ENCODE results near the gene SEC14L2.

The SEC14L2 gene

GRCh38 chr22:30361916-30362650 lies 34.7 kb upstream of the SEC14L2 start:
- Histone ChIP-seq H3K9me3 (ENCODE audit: insufficient read depth, low read depth, low read length) (no peaks in the 10 kb centered on the region), H3K27me3 (ENCODE audit: insufficient read depth, low read length) (no peaks in the 10 kb centered on the region), H3K4me1 (ENCODE audit: insufficient read depth, low read length) (peaks cover 12% of the 10 kb centered on the region), H3K9ac (ENCODE audit: low read depth, low read length) (peak overlapping the region; percentile 46; the same call in 1 of the 2 replicates), H3K36me3 (ENCODE audit: insufficient read depth, low read depth, low read length) (no peaks in the 10 kb centered on the region), H3K27ac (ENCODE audit: low read length) (no peak overlapping the region), H3K4me3 (ENCODE audit: low read length) (no peak overlapping the region)

DNA sequence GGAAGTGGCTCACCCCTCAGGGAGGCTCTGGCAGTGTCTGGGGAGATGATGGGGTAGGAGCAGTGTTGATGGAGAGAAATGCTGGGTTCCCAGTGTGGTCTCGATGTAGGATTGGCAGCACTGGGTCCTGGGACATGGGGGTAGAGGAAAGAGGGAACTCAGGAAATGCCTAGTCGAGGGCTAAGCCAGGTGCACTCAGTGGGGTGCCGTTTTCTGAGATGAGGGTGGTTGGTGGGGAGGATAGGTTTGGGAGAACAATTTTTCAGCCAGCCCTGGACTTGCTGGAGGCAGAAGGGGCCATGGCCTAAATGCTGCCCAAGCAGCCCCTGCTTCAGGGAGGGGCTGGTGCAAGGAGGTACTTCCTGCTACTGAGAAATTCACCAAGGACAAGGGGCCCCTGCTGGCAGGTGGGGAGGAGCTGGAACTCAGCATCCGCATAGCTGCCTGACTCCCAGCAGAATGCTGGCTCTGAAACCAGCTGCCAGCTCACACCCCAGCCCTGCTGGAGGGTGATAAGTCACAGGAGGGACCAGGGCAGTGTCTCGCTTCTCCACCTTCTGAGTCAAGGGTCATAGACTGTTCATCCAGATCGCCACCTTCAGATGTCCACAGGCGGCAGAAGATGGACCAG lies 34.1 kb upstream of the SEC14L2 start:
- H3K27me3 ChIP-seq (ENCODE audit: insufficient read depth, low read length), result no peaks in the 10 kb centered on the region
- H3K9me3 ChIP-seq (ENCODE audit: insufficient read depth, low read depth, low read length), result no peaks in the 10 kb centered on the region
- no peaks in the 10 kb centered on the region for H3K36me3 ChIP-seq (ENCODE audit: insufficient read depth, low read depth, low read length)
- peak overlapping the region; percentile 46; the same call in 1 of the 2 replicates for H3K9ac ChIP-seq (ENCODE audit: low read depth, low read length)
- no peak overlapping the region for H3K4me3 ChIP-seq (ENCODE audit: low read length)
- H3K27ac ChIP-seq (ENCODE audit: low read length), result no peak overlapping the region
- H3K4me1 ChIP-seq (ENCODE audit: insufficient read depth, low read length), result peaks cover 12% of the 10 kb centered on the region

DNA sequence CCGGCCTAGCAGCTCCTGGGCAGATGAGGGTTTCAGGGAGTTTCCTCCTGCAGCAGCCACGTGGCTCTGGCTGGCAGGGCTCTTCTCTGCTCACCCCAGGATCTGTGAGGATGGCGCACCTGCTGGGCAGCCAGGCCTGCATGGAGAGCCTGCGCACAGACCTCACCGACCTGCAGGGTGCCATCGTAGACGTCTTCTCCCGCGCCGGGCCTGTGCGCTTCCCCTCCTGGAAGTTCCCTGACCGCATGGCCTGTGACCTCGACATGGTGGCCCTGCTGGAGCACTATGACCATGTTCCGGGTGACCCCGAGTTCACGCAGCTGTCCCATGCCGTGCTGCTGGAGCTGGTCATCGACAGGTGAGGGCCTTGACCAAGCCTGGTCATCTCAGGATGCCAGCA lies 30.9 kb upstream of the SEC14L2 start:
- Histone ChIP-seq H3K27ac (ENCODE audit: low read length) (no peak overlapping the region), H3K9ac (ENCODE audit: low read depth, low read length) (no peak overlapping the region), H3K4me3 (ENCODE audit: low read length) (no peak overlapping the region), H3K36me3 (ENCODE audit: insufficient read depth, low read depth, low read length) (no peaks in the 10 kb centered on the region), H3K9me3 (ENCODE audit: insufficient read depth, low read depth, low read length) (no peaks in the 10 kb centered on the region), H3K4me1 (ENCODE audit: insufficient read depth, low read length) (peaks cover 7% of the 10 kb centered on the region; the same call in 1 of the 2 replicates), H3K27me3 (ENCODE audit: insufficient read depth, low read length) (no peaks in the 10 kb centered on the region)

- Histone ChIP-seq H3K4me3 (ENCODE audit: low read length) (no peak overlapping the region), H3K36me3 (ENCODE audit: insufficient read depth, low read depth, low read length) (no peaks in the 10 kb centered on the region), H3K4me1 (ENCODE audit: insufficient read depth, low read length) (no peaks in the 10 kb centered on the region), H3K27me3 (ENCODE audit: insufficient read depth, low read length) (no peaks in the 10 kb centered on the region), H3K9me3 (ENCODE audit: insufficient read depth, low read depth, low read length) (no peaks in the 10 kb centered on the region), H3K27ac (ENCODE audit: low read length) (no peak overlapping the region), H3K9ac (ENCODE audit: low read depth, low read length) (no peak overlapping the region)
These were observed 28.4 kb upstream of the SEC14L2 start for GRCh38 chr22:30368420-30368819.

- H3K27ac ChIP-seq (ENCODE audit: low read length), result no peak overlapping the region
These were observed 26.1 kb upstream of the SEC14L2 start for GRCh38 chr22:30370641-30371230.

GRCh38 chr22:30371321-30371720 lies 25.5 kb upstream of the SEC14L2 start:
- Histone ChIP-seq H3K27me3 (ENCODE audit: insufficient read depth, low read length) (no peaks in the 10 kb centered on the region), H3K9me3 (ENCODE audit: insufficient read depth, low read depth, low read length) (no peaks in the 10 kb centered on the region), H3K4me1 (ENCODE audit: insufficient read depth, low read length) (no peaks in the 10 kb centered on the region), H3K9ac (ENCODE audit: low read depth, low read length) (no peak overlapping the region), H3K4me3 (ENCODE audit: low read length) (no peak overlapping the region), H3K36me3 (ENCODE audit: insufficient read depth, low read depth, low read length) (no peaks in the 10 kb centered on the region), H3K27ac (ENCODE audit: low read length) (no peak overlapping the region)

More at GRCh38 chr22:30370641-30371230, 26.1 kb upstream of the SEC14L2 start:
- no peak overlapping the region for H3K4me3 ChIP-seq (ENCODE audit: low read length)
- no peak overlapping the region for H3K9ac ChIP-seq (ENCODE audit: low read depth, low read length)
- H3K9me3 ChIP-seq (ENCODE audit: insufficient read depth, low read depth, low read length), result no peaks in the 10 kb centered on the region
- no peaks in the 10 kb centered on the region for H3K27me3 ChIP-seq (ENCODE audit: insufficient read depth, low read length)
- H3K4me1 ChIP-seq (ENCODE audit: insufficient read depth, low read length), result no peaks in the 10 kb centered on the region
- no peaks in the 10 kb centered on the region for H3K36me3 ChIP-seq (ENCODE audit: insufficient read depth, low read depth, low read length)

GRCh38 chr22:30371981-30372380 lies 24.8 kb upstream of the SEC14L2 start:
- Histone ChIP-seq H3K36me3 (ENCODE audit: insufficient read depth, low read depth, low read length) (no peaks in the 10 kb centered on the region), H3K9ac (ENCODE audit: low read depth, low read length) (no peak overlapping the region), H3K27ac (ENCODE audit: low read length) (no peak overlapping the region), H3K4me1 (ENCODE audit: insufficient read depth, low read length) (no peaks in the 10 kb centered on the region), H3K27me3 (ENCODE audit: insufficient read depth, low read length) (no peaks in the 10 kb centered on the region), H3K4me3 (ENCODE audit: low read length) (no peak overlapping the region), H3K9me3 (ENCODE audit: insufficient read depth, low read depth, low read length) (no peaks in the 10 kb centered on the region)

- H3K9ac ChIP-seq (ENCODE audit: low read depth, low read length), result no peak overlapping the region
- H3K36me3 ChIP-seq (ENCODE audit: insufficient read depth, low read depth, low read length), result peaks cover 5% of the 10 kb centered on the region; the same call in 1 of the 2 replicates
- H3K27ac ChIP-seq (ENCODE audit: low read length), result no peak overlapping the region
- H3K27me3 ChIP-seq (ENCODE audit: insufficient read depth, low read length), result no peaks in the 10 kb centered on the region
- no peaks in the 10 kb centered on the region for H3K4me1 ChIP-seq (ENCODE audit: insufficient read depth, low read length)
- H3K9me3 ChIP-seq (ENCODE audit: insufficient read depth, low read depth, low read length), result no peaks in the 10 kb centered on the region
- H3K4me3 ChIP-seq (ENCODE audit: low read length), result no peak overlapping the region
These were observed 23.9 kb upstream of the SEC14L2 start for GRCh38 chr22:30372915-30373314.

DNA sequence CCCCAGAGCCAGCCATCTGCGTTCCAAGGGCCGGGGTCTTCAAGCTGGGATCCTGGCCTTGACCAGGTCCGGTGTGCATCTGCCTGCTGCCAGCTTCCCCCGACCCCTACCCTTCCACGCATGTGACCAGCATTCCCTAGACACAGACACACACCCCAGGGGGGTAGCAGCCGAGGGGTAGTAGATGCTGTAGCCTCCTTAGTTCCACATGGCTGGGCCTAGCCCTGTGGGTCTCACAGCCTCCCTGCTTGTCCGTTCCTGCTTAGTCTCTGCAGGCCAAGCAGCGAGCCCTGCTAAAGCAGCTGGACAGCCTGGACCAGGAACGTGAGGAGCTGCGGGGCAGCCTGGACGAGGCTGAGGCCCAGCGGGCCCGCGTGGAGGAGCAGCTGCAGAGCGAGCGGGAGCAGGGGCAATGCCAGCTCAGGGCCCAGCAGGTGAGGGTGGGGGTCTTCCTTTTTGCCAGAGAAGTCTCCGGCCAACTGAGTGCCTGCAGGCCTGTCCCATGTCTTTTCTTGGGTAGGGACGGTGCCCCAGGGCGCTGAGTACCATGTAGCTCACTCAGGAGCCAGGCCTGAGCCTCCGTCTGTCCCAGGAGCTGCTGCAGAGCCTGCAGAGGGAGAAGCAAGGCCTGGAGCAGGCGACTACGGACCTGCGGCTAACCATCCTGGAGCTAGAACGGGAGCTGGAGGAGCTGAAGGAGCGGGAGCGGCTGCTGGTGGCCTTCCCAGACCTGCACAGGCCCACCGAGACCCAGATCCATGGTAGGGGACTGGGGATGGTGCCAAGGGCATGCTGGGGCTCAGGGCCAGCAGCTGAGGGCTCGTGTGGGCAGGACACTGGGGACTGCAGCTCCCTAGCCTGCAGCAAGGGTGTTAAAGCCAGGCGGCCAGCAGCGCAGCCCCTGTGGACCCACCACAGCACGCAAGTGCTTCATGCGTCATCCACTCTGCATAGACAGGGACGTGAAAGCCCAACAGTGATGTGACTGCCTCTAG lies 23.2 kb upstream of the SEC14L2 start:
- H3K36me3 ChIP-seq (ENCODE audit: insufficient read depth, low read depth, low read length), result peaks cover 5% of the 10 kb centered on the region; the same call in 1 of the 2 replicates
- H3K9me3 ChIP-seq (ENCODE audit: insufficient read depth, low read depth, low read length), result no peaks in the 10 kb centered on the region
- H3K27me3 ChIP-seq (ENCODE audit: insufficient read depth, low read length), result no peaks in the 10 kb centered on the region
- H3K4me1 ChIP-seq (ENCODE audit: insufficient read depth, low read length), result no peaks in the 10 kb centered on the region
- no peak overlapping the region for H3K4me3 ChIP-seq (ENCODE audit: low read length)
- no peak overlapping the region for H3K27ac ChIP-seq (ENCODE audit: low read length)
- no peak overlapping the region for H3K9ac ChIP-seq (ENCODE audit: low read depth, low read length)

- peaks cover 13% of the 10 kb centered on the region; the same call in 1 of the 2 replicates for H3K36me3 ChIP-seq (ENCODE audit: insufficient read depth, low read depth, low read length)
- no peak overlapping the region for H3K27ac ChIP-seq (ENCODE audit: low read length)
These were observed 21.4 kb upstream of the SEC14L2 start for GRCh38 chr22:30375312-30375849.

DNA sequence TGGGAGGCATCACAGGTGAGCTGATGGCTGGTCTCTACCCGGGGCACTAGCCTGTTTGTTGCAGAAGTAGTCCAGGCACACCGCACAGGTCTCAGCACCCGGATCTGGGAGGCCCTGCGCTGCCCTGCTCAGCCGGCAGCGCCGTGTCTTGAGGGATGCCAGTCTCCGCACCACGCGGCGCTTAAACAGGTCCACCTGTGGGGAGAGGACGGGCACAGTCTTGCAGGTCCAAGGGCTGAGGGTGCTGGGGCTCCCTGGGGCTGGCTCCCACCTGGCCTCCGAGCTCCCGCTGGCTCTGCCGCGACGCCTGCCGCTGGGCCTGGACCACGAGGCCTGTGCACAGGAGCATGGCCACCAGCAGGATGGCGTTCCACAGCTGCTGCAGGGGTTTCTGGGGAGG lies 16.8 kb upstream of the SEC14L2 start:
- no peaks in the 10 kb centered on the region for H3K27me3 ChIP-seq (ENCODE audit: insufficient read depth, low read length)
- H3K9me3 ChIP-seq (ENCODE audit: insufficient read depth, low read depth, low read length), result no peaks in the 10 kb centered on the region
- H3K27ac ChIP-seq (ENCODE audit: low read length), result no peak overlapping the region
- H3K9ac ChIP-seq (ENCODE audit: low read depth, low read length), result no peak overlapping the region
- H3K4me1 ChIP-seq (ENCODE audit: insufficient read depth, low read length), result no peaks in the 10 kb centered on the region
- peaks cover 27% of the 10 kb centered on the region for H3K36me3 ChIP-seq (ENCODE audit: insufficient read depth, low read depth, low read length)
- H3K4me3 ChIP-seq (ENCODE audit: low read length), result no peak overlapping the region

More at GRCh38 chr22:30375312-30375849, 21.4 kb upstream of the SEC14L2 start:
- H3K4me1 ChIP-seq (ENCODE audit: insufficient read depth, low read length), result no peaks in the 10 kb centered on the region
- H3K27me3 ChIP-seq (ENCODE audit: insufficient read depth, low read length), result no peaks in the 10 kb centered on the region
- H3K9ac ChIP-seq (ENCODE audit: low read depth, low read length), result no peak overlapping the region
- H3K9me3 ChIP-seq (ENCODE audit: insufficient read depth, low read depth, low read length), result no peaks in the 10 kb centered on the region
- no peak overlapping the region for H3K4me3 ChIP-seq (ENCODE audit: low read length)

All from iPS-20b (cell line).